Measurements from ENCODE around the gene LENG9.

The LENG9 gene

DNA sequence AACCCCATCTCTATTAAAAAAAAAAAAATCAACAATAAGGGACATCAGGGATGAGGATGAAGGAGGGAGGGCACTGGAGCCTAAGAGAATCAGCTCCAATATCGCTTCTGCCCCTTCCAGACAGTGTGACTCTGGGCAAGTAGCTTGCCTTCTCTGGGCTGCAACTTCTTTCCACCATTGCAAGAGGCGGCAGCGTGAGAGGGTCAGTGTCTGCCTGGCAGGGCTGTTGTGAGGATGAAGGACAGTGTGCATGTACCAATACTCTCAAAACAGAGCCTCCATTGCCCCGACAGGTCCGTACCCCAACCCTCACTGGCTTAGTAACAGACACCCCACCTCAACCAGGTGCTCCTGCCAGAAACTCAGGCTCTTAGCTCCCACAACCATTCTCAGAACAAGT lies 29.9 kb downstream of the LENG9 start:
- peak overlapping the region; percentile 80 for H3K18ac ChIP-seq (ENCODE audit: low read length)
- H4K91ac ChIP-seq (ENCODE audit: low read depth, low read length, poor library complexity): no peak overlapping the region
- H3K14ac ChIP-seq (ENCODE audit: low read length): peak overlapping the region; percentile 97
- WGBS, 2 donors (ENCODE audit: extremely low coverage in 2 of 2, insufficient read length in 2 of 2, insufficient replicate concordance in 1 of 2): no CpG with 5 or more reads among the region's 5 CpGs
- H4K8ac ChIP-seq (ENCODE audit: low read depth, low read length): no peak overlapping the region
- H3K27me3 ChIP-seq (ENCODE audit: control insufficient read depth in 3 of 3, insufficient read depth in 3 of 3, low read depth in 1 of 3, low read length in 3 of 3): no peaks in the 10 kb centered on the region
- no peak overlapping the region for H2BK5ac ChIP-seq (ENCODE audit: low read length)
- no peak for DNase-seq (ENCODE audit: low spot score)
- no peak overlapping the region for H3K23ac ChIP-seq (ENCODE audit: low read depth, low read length, poor library complexity)
- H3K9me3 ChIP-seq (replicated peaks in 1 of 2; ENCODE audit: control insufficient read depth in 2 of 2, insufficient read depth in 1 of 2, low read depth in 1 of 2, low read length in 2 of 2): peaks cover 0 to 2% of the 10 kb centered on the region in 2 donors
- no peak overlapping the region for H3K4me2 ChIP-seq (ENCODE audit: insufficient read depth, low read length, poor library complexity, severe bottlenecking)
- H2BK15ac ChIP-seq (ENCODE audit: low read length): no peak overlapping the region
- peak overlapping the region; percentile 30 for H3K9ac ChIP-seq (ENCODE audit: low read depth, low read length, poor library complexity)
- H3K36me3 ChIP-seq (replicated peaks in 1 of 2; ENCODE audit: control insufficient read depth in 2 of 2, insufficient read depth in 2 of 2, low read length in 2 of 2): peaks cover 26% of the 10 kb centered on the region in 2 donors
- no peak overlapping the region for H2AFZ ChIP-seq (ENCODE audit: low read length)
- H2BK12ac ChIP-seq (ENCODE audit: low read length): no peak overlapping the region
- peak overlapping the region; percentile 21 for H3K27ac ChIP-seq (replicated peaks; ENCODE audit: low read length)
- H3K4me1 ChIP-seq (ENCODE audit: control insufficient read depth in 2 of 2, insufficient read depth in 1 of 2, low read depth in 1 of 2, low read length in 2 of 2): peaks cover 27 to 59% of the 10 kb centered on the region in 2 donors
- no peak overlapping the region for H2BK120ac ChIP-seq (ENCODE audit: low read depth, low read length)
- no peak overlapping the region for H3K4me3 ChIP-seq (ENCODE audit: low read length in 2 of 2)
- H2AK5ac ChIP-seq (ENCODE audit: low read depth, low read length): peak overlapping the region; percentile 65
- peaks cover 8% of the 10 kb centered on the region for H3K79me1 ChIP-seq (ENCODE audit: low read depth, low read length)
- no peak overlapping the region for H3K4ac ChIP-seq (ENCODE audit: low read length)

- Histone ChIP-seq H3K9ac (ENCODE audit: low read depth, low read length, poor library complexity) (no peak overlapping the region), H3K23ac (ENCODE audit: low read depth, low read length, poor library complexity) (peak overlapping the region; percentile 45), H3K4me1 (ENCODE audit: control insufficient read depth in 2 of 2, insufficient read depth in 1 of 2, low read depth in 1 of 2, low read length in 2 of 2) (peaks cover 26 to 62% of the 10 kb centered on the region in 2 donors), H2AFZ (ENCODE audit: low read length) (no peak overlapping the region), H3K18ac (ENCODE audit: low read length) (no peak overlapping the region), H3K4me3 (ENCODE audit: low read length in 2 of 2) (no peak overlapping the region), H3K4me2 (ENCODE audit: insufficient read depth, low read length, poor library complexity, severe bottlenecking) (no peak overlapping the region), H2BK12ac (ENCODE audit: low read length) (no peak overlapping the region), H3K14ac (ENCODE audit: low read length) (no peak overlapping the region), H3K9me3 (replicated peaks in 1 of 2; ENCODE audit: control insufficient read depth in 2 of 2, insufficient read depth in 1 of 2, low read depth in 1 of 2, low read length in 2 of 2) (peaks cover 0 to 2% of the 10 kb centered on the region in 2 donors), H2AK5ac (ENCODE audit: low read depth, low read length) (no peak overlapping the region), H3K27me3 (ENCODE audit: control insufficient read depth in 3 of 3, insufficient read depth in 3 of 3, low read depth in 1 of 3, low read length in 3 of 3) (no peaks in the 10 kb centered on the region), H3K36me3 (replicated peaks in 1 of 2; ENCODE audit: control insufficient read depth in 2 of 2, insufficient read depth in 2 of 2, low read length in 2 of 2) (peaks cover 25 to 35% of the 10 kb centered on the region in 2 donors), H2BK15ac (ENCODE audit: low read length) (no peak overlapping the region), H3K79me1 (ENCODE audit: low read depth, low read length) (peaks cover 8% of the 10 kb centered on the region), H4K91ac (ENCODE audit: low read depth, low read length, poor library complexity) (no peak overlapping the region), H4K8ac (ENCODE audit: low read depth, low read length) (no peak overlapping the region), H3K27ac (replicated peaks; ENCODE audit: low read length) (no peak overlapping the region), H2BK5ac (ENCODE audit: low read length) (no peak overlapping the region), H3K4ac (ENCODE audit: low read length) (no peak overlapping the region), H2BK120ac (ENCODE audit: low read depth, low read length) (no peak overlapping the region)
- no CpG with 5 or more reads among the region's 10 CpGs for WGBS, 2 donors (ENCODE audit: extremely low coverage in 2 of 2, insufficient read length in 2 of 2, insufficient replicate concordance in 1 of 2)
- no peak for DNase-seq (ENCODE audit: low spot score)
Observed at GRCh38 chr19:54432144-54432738, 31.3 kb downstream of the LENG9 start.

GRCh38 chr19:54431255-54431838 lies 32.2 kb downstream of the LENG9 start:
- H3K4ac ChIP-seq (ENCODE audit: low read length): no peak overlapping the region
- DNase-seq (ENCODE audit: low spot score): no peak
- H3K23ac ChIP-seq (ENCODE audit: low read depth, low read length, poor library complexity): peak overlapping the region; percentile 29
- peaks cover 9% of the 10 kb centered on the region for H3K79me1 ChIP-seq (ENCODE audit: low read depth, low read length)
- no peak overlapping the region for H2BK12ac ChIP-seq (ENCODE audit: low read length)
- no peak overlapping the region for H2BK120ac ChIP-seq (ENCODE audit: low read depth, low read length)
- H3K27ac ChIP-seq (replicated peaks; ENCODE audit: low read length): no peak overlapping the region
- H2AFZ ChIP-seq (ENCODE audit: low read length): no peak overlapping the region
- H3K18ac ChIP-seq (ENCODE audit: low read length): peak overlapping the region; percentile 23
- no peak overlapping the region for H2BK5ac ChIP-seq (ENCODE audit: low read length)
- H2BK15ac ChIP-seq (ENCODE audit: low read length): no peak overlapping the region
- peaks cover 0 to 2% of the 10 kb centered on the region in 2 donors for H3K9me3 ChIP-seq (replicated peaks in 1 of 2; ENCODE audit: control insufficient read depth in 2 of 2, insufficient read depth in 1 of 2, low read depth in 1 of 2, low read length in 2 of 2)
- peaks cover 23 to 60% of the 10 kb centered on the region in 2 donors for H3K4me1 ChIP-seq (ENCODE audit: control insufficient read depth in 2 of 2, insufficient read depth in 1 of 2, low read depth in 1 of 2, low read length in 2 of 2)
- H3K36me3 ChIP-seq (replicated peaks in 1 of 2; ENCODE audit: control insufficient read depth in 2 of 2, insufficient read depth in 2 of 2, low read length in 2 of 2): peaks cover 30 to 39% of the 10 kb centered on the region in 2 donors
- no CpG with 5 or more reads among the region's 11 CpGs for WGBS, 2 donors (ENCODE audit: extremely low coverage in 2 of 2, insufficient read length in 2 of 2, insufficient replicate concordance in 1 of 2)
- H3K27me3 ChIP-seq (ENCODE audit: control insufficient read depth in 3 of 3, insufficient read depth in 3 of 3, low read depth in 1 of 3, low read length in 3 of 3): no peaks in the 10 kb centered on the region
- no peak overlapping the region for H4K91ac ChIP-seq (ENCODE audit: low read depth, low read length, poor library complexity)
- no peak overlapping the region for H3K14ac ChIP-seq (ENCODE audit: low read length)
- H2AK5ac ChIP-seq (ENCODE audit: low read depth, low read length): no peak overlapping the region
- H4K8ac ChIP-seq (ENCODE audit: low read depth, low read length): no peak overlapping the region
- H3K4me2 ChIP-seq (ENCODE audit: insufficient read depth, low read length, poor library complexity, severe bottlenecking): no peak overlapping the region
- no peak overlapping the region for H3K4me3 ChIP-seq (ENCODE audit: low read length in 2 of 2)
- H3K9ac ChIP-seq (ENCODE audit: low read depth, low read length, poor library complexity): no peak overlapping the region
